ENCODE results near the gene ANGPTL8. TPM values are rescaled to one million over a fixed set of nuclear protein-coding genes. Genes with fewer than 3 reads are reported as not detected.

The ANGPTL8 gene
- total and polyA plus RNA-seq, 9 of the 15 experiments (the other 6 are each of a cell fraction or from before 2014, with no cell fraction given) = not detected

- BruUV-seq (replicated peaks) = no TSS peak
- in situ Hi-C loops (cut with MboI) = no loop called here
- H3K4me2 ChIP-seq (ENCODE audit: insufficient read depth, low read length) = no peak overlapping the region
- H3K36me3 ChIP-seq (ENCODE audit: control insufficient read depth, insufficient read depth, low read length) = no peaks in the 10 kb centered on the region
- 0 out of 5 replicates have a peak, but pooled peaks cover 0 to 9% of the 10 kb centered on the region in 2 experiments for H3K4me1 ChIP-seq (replicated peaks in 1 of 2; ENCODE audit: control insufficient read depth in 2 of 2, insufficient read depth in 2 of 2, low read length in 2 of 2)
- H3K9me1 ChIP-seq (ENCODE audit: control insufficient read depth, insufficient read depth, low read length) = no peaks in the 10 kb centered on the region
- FAIRE-seq = no peak
- 8% methylated on average over 2 of the region's 2 CpGs for WGBS (ENCODE audit: insufficient coverage, low coverage, missing lambda C conversion rate)
- TF ChIP-seq HDAC1 (IDR thresholded peaks at IDR 0.05) = peak in 1 of 2 experiments; percentile 36; a peak in 1 of 4 replicates
- no peak for TF ChIP-seq ZNF695 (CRISPR knock-in tag; IDR thresholded peaks at IDR 0.05)
- TF ChIP-seq MTA1 (IDR thresholded peaks at IDR 0.05; ENCODE audit: borderline replicate concordance) = peak; percentile 42; the same call in 1 of the 2 replicates
- no peak for TF ChIP-seq ATF7 (IDR thresholded peaks at IDR 0.05)
- no peak for TF ChIP-seq ZNF224 (CRISPR knock-in tag; IDR thresholded peaks at IDR 0.05)
- no peak for TF ChIP-seq ZNF449 (CRISPR knock-in tag; IDR thresholded peaks at IDR 0.05)
- TF ChIP-seq GATAD2A (IDR thresholded peaks at IDR 0.05) = peak; percentile 28; the same call in 1 of the 2 replicates
- TF ChIP-seq HMGXB4 (CRISPR knock-in tag; IDR thresholded peaks at IDR 0.05) = no peak
- no peak for TF ChIP-seq MAX (CRISPR knock-in tag; IDR thresholded peaks at IDR 0.05)
- no peak for TF ChIP-seq ZNF561 (CRISPR knock-in tag; conservative IDR thresholded peaks at IDR 0.05)
- no peak for TF ChIP-seq ZBTB1 (CRISPR knock-in tag; IDR thresholded peaks at IDR 0.05; ENCODE audit: borderline replicate concordance, low read depth)
- TF ChIP-seq HSF4 (CRISPR knock-in tag; IDR thresholded peaks at IDR 0.05; ENCODE audit: borderline replicate concordance) = no peak
- TF ChIP-seq ZNF75A (CRISPR knock-in tag; IDR thresholded peaks at IDR 0.05) = no peak
- peak; percentile 31; the same call in 1 of the 2 replicates for TF ChIP-seq CBFA2T2 (conservative IDR thresholded peaks at IDR 0.05)
- peak; percentile 97 for TF ChIP-seq ZEB2 (IDR thresholded peaks at IDR 0.05)
- ChIA-PET CTCF (ENCODE audit: low intra/inter-chr PET ratio) (no interaction called here), POLR2A (no interaction called here)
- H2AFZ ChIP-seq (ENCODE audit: low read depth, low read length) = no peak overlapping the region
- no peaks in the 10 kb centered on the region for H4K20me1 ChIP-seq (replicated peaks; ENCODE audit: control insufficient read depth, insufficient read depth, low read length)
- no peak overlapping the region for H3K9ac ChIP-seq (ENCODE audit: insufficient read depth in 1 of 2, low read depth in 2 of 2, low read length in 2 of 2)
- H3K79me2 ChIP-seq (ENCODE audit: control insufficient read depth, insufficient read depth, low read length) = no peaks in the 10 kb centered on the region
- no peaks in the 10 kb centered on the region for H3K27me3 ChIP-seq (ENCODE audit: control insufficient read depth in 2 of 2, insufficient read depth in 2 of 2, low read length in 2 of 2)
- ATAC-seq = no peak
- H3K4me3 ChIP-seq = no peak overlapping the region
- no peaks in the 10 kb centered on the region for H3K9me3 ChIP-seq (replicated peaks; ENCODE audit: control insufficient read depth, insufficient read depth, low read depth, low read length)
- no peak for DNase-seq (ENCODE audit: extremely low read depth in 1 of 4, low spot score in 3 of 4)
- H3K27ac ChIP-seq (ENCODE audit: extremely low read depth, low read depth, low read length) = no peak overlapping the region
- intact Hi-C loops (cut with micrococcal nuclease) = no loop called here
These were observed 29.4 kb upstream of the ANGPTL8 start for GRCh38 chr19:11209839-11210655.

Measured in K562 (cell line).